Keratinocyte (primary cell): Measurements from ENCODE around the gene DOK5. TPM values are rescaled to one million over a fixed set of nuclear protein-coding genes. Genes with fewer than 3 reads are reported as not detected.

ENCODE experiments used
- DNase-seq: peaks from one replicate; pipeline ENCODE4 v3.0.0-alpha.2; 2011; ENCODE audit warnings: low read depth, missing footprints, low spot score
- FAIRE-seq: peaks from 2 replicates; lab custom pipeline; 2011; peaks lifted over from hg19 to GRCh38; lab: Jason Lieb, UNC
- H2AFZ ChIP-seq: 2 replicates; pipeline ENCODE4 v1.6.0; 2012; ENCODE audit warnings: low read length, control low read depth, inconsistent platforms; ENCODE audit not compliant: control insufficient read depth
- H3K27ac ChIP-seq: 2 replicates; pipeline ENCODE4 v1.5.1; 2011; ENCODE audit warnings: low read length; ENCODE audit not compliant: control insufficient read depth, insufficient read depth
- H3K27me3 ChIP-seq: 3 replicates; pipeline ENCODE4 v1.6.0; 2011; ENCODE audit warnings: low read length; ENCODE audit not compliant: control insufficient read depth, insufficient read depth; ENCODE audit errors: extremely low read depth
- H3K36me3 ChIP-seq, 2 experiments: 2 replicates in 1 of 2; 3 replicates in 1 of 2; pipeline ENCODE4 v1.5.1; 2011; ENCODE audit warnings: low read length in 2 of 2, mild to moderate bottlenecking in 1 of 2; ENCODE audit not compliant: control insufficient read depth in 2 of 2, insufficient read depth in 2 of 2; ENCODE audit errors: extremely low read depth in 1 of 2
- H3K4me1 ChIP-seq: 3 replicates; pipeline ENCODE4 v1.5.1; 2011; ENCODE audit warnings: low read length; ENCODE audit not compliant: control insufficient read depth, insufficient read depth; ENCODE audit errors: extremely low read depth
- H3K4me2 ChIP-seq: 3 replicates; pipeline ENCODE4 v1.6.0; 2011; ENCODE audit warnings: low read depth, low read length; ENCODE audit not compliant: control insufficient read depth, insufficient read depth; ENCODE audit errors: extremely low read depth
- H3K4me3 ChIP-seq, 3 experiments: fragments of 200-600 bp in 1 of 3; sonication (generic) in 1 of 3; 2 replicates in 2 of 3; 3 replicates in 1 of 3; pipeline ENCODE4 v1.5.1; 2011 to 2016; ENCODE audit warnings: low read length in 3 of 3, mild to moderate bottlenecking in 3 of 3, control low read depth in 2 of 3, inconsistent platforms in 1 of 3, low read depth in 1 of 3, mixed read lengths in 1 of 3, mixed run types in 1 of 3, moderate library complexity in 1 of 3; ENCODE audit not compliant: control insufficient read depth in 2 of 3, insufficient read depth in 2 of 3; ENCODE audit errors: extremely low read depth in 1 of 3
- H3K79me2 ChIP-seq: 2 replicates; pipeline ENCODE4 v1.6.0; 2012; ENCODE audit warnings: low read length; ENCODE audit not compliant: control insufficient read depth, insufficient read depth
- H3K9ac ChIP-seq: 3 replicates; pipeline ENCODE4 v1.6.0; 2011; ENCODE audit warnings: low read length; ENCODE audit not compliant: control insufficient read depth, insufficient read depth; ENCODE audit errors: extremely low read depth
- H3K9me1 ChIP-seq: 3 replicates; pipeline ENCODE4 v1.6.0; 2011; ENCODE audit warnings: low read length; ENCODE audit not compliant: control insufficient read depth, insufficient read depth; ENCODE audit errors: extremely low read depth
- H3K9me3 ChIP-seq: 2 replicates; pipeline ENCODE4 v1.5.1; 2012; ENCODE audit warnings: low read depth, low read length; ENCODE audit not compliant: control insufficient read depth
- H4K20me1 ChIP-seq: 3 replicates; pipeline ENCODE4 v1.6.0; 2011; ENCODE audit warnings: low read length; ENCODE audit not compliant: control insufficient read depth, insufficient read depth; ENCODE audit errors: extremely low read depth
- CTCF ChIP-seq, 3 experiments: IDR thresholded peaks in 1 of 3; conservative IDR thresholded peaks in 1 of 3; optimal IDR thresholded peaks in 1 of 3; 2 replicates in 2 of 3; 3 replicates in 1 of 3; pipeline versions ENCODE3 to v1.5.1; 2011; ENCODE audit warnings: low read length in 3 of 3, mild to moderate bottlenecking in 3 of 3, moderate library complexity in 2 of 3, control low read depth in 1 of 3, inconsistent platforms in 1 of 3; ENCODE audit not compliant: insufficient read depth in 2 of 3; ENCODE audit errors: extremely low read depth in 1 of 3
- EZH2 ChIP-seq: IDR thresholded peaks from one replicate; pipeline ENCODE4 v1.6.1; 2012; ENCODE audit warnings: inconsistent platforms, mild to moderate bottlenecking, low read length, moderate library complexity
- dilution Hi-C: fragments of 300-500 bp; cut with MboI; formaldehyde crosslinking; loops from one replicate; pipeline ENCODE4 v1.7.0; 2020; ENCODE audit warnings: low sequenced_read_pairs; ENCODE audit not compliant: extremely low pct_ligation_motif_present
- polyA plus RNA-seq, 5 experiments: library from polyadenylated mRNA; depleted of rRNA in 3 of 5; stranded (reverse) in 3 of 5; stranded (forward) in 1 of 5; unstranded in 1 of 5; fragments of >200 nt; gene quantifications; 1 replicate in 1 of 5; 2 replicates in 3 of 5; 3 replicates in 1 of 5; pipeline versions ENCODE4 v1.2.1 to v1.2.3, GENCODE V29; 2011 to 2012; ENCODE audit warnings: missing spikeins in 2 of 5, low read depth in 1 of 5, low replicate concordance in 1 of 5

DOK5 gene
- polyA plus RNA-seq, 1 donor (not counting 4 experiments of a cell fraction or from before 2014, with no cell fraction given): not detected

- H4K20me1 ChIP-seq: no peaks in the 10 kb centered on the region
- dilution Hi-C loops: no loop called here
- no peak overlapping the region for H3K27ac ChIP-seq
- H3K27me3 ChIP-seq: no peaks in the 10 kb centered on the region
- no peaks in the 10 kb centered on the region for H3K9me3 ChIP-seq
- no peak for FAIRE-seq
- no peaks in the 10 kb centered on the region for H3K4me1 ChIP-seq
- H3K79me2 ChIP-seq: no peaks in the 10 kb centered on the region
- no peak overlapping the region for H3K9ac ChIP-seq
- H3K4me2 ChIP-seq: no peak overlapping the region
- no peaks in the 10 kb centered on the region for H3K9me1 ChIP-seq
- no peak overlapping the region for H2AFZ ChIP-seq
- DNase-seq: no peak
- no peaks in the 10 kb centered on the region for H3K36me3 ChIP-seq
- no peak overlapping the region for H3K4me3 ChIP-seq
- TF ChIP-seq CTCF (optimal IDR thresholded peaks at IDR 0.05 in 1 of 3, IDR thresholded peaks at IDR 0.05 in 1 of 3, conservative IDR thresholded peaks at IDR 0.05 in 1 of 3; ENCODE audit: extremely low read depth in 1 of 3, insufficient read depth in 2 of 3, low read length in 3 of 3) (no peak), EZH2 (no peak)
These were observed 58.7 kb downstream of the DOK5 start for GRCh38 chr20:54534101-54534500.

GRCh38 chr20:54535033-54535432, 59.6 kb downstream of the DOK5 start:
- no peak for DNase-seq
- no peak overlapping the region for H3K4me3 ChIP-seq
- H3K4me1 ChIP-seq: no peaks in the 10 kb centered on the region
- no peaks in the 10 kb centered on the region for H3K9me3 ChIP-seq
- no peaks in the 10 kb centered on the region for H3K27me3 ChIP-seq
- FAIRE-seq: no peak
- H3K9me1 ChIP-seq: no peaks in the 10 kb centered on the region
- TF ChIP-seq CTCF (optimal IDR thresholded peaks at IDR 0.05 in 1 of 3, IDR thresholded peaks at IDR 0.05 in 1 of 3, conservative IDR thresholded peaks at IDR 0.05 in 1 of 3; ENCODE audit: extremely low read depth in 1 of 3, insufficient read depth in 2 of 3, low read length in 3 of 3) (no peak), EZH2 (no peak)
- H3K79me2 ChIP-seq: no peaks in the 10 kb centered on the region
- H2AFZ ChIP-seq: no peak overlapping the region
- dilution Hi-C loops: no loop called here
- H3K27ac ChIP-seq: no peak overlapping the region
- no peak overlapping the region for H3K9ac ChIP-seq
- no peak overlapping the region for H3K4me2 ChIP-seq
- H4K20me1 ChIP-seq: no peaks in the 10 kb centered on the region
- no peaks in the 10 kb centered on the region for H3K36me3 ChIP-seq
